ENCODE results near the gene BTLA. TPM values are rescaled to one million over a fixed set of nuclear protein-coding genes. Genes with fewer than 3 reads are reported as not detected.

Gene BTLA
- total and polyA plus RNA-seq, 7 donors, result 11.0 TPM; not detected in 6

GRCh38 chr3:112484352-112484751 lies 14.9 kb downstream of the BTLA start:
- WGBS, 2 donors, result 93 to 96% methylated on average over 4 of the region's 4 CpGs
- intact Hi-C loops (cut with DNase I), result no loop called here
- Histone ChIP-seq H3K27me3 (no peaks in the 10 kb centered on the region), H3K36me3 (no peaks in the 10 kb centered on the region), H3K9me3 (no peaks in the 10 kb centered on the region), H3K4me1 (no peaks in the 10 kb centered on the region), H3K27ac (no peak overlapping the region), H3K4me3 (no peak overlapping the region)
- DNase-seq, result no peak
- TF ChIP-seq POLR2AphosphoS5 (IDR thresholded peaks at IDR 0.05) (no peak), POLR2A (IDR thresholded peaks at IDR 0.05) (no peak), EP300 (IDR thresholded peaks at IDR 0.05) (no peak)
- TF ChIP-seq, protein P1, sequence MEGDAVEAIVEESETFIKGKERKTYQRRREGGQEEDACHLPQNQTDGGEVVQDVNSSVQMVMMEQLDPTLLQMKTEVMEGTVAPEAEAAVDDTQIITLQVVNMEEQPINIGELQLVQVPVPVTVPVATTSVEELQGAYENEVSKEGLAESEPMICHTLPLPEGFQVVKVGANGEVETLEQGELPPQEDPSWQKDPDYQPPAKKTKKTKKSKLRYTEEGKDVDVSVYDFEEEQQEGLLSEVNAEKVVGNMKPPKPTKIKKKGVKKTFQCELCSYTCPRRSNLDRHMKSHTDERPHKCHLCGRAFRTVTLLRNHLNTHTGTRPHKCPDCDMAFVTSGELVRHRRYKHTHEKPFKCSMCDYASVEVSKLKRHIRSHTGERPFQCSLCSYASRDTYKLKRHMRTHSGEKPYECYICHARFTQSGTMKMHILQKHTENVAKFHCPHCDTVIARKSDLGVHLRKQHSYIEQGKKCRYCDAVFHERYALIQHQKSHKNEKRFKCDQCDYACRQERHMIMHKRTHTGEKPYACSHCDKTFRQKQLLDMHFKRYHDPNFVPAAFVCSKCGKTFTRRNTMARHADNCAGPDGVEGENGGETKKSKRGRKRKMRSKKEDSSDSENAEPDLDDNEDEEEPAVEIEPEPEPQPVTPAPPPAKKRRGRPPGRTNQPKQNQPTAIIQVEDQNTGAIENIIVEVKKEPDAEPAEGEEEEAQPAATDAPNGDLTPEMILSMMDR (IDR thresholded peaks at IDR 0.05), result no peak

DNA sequence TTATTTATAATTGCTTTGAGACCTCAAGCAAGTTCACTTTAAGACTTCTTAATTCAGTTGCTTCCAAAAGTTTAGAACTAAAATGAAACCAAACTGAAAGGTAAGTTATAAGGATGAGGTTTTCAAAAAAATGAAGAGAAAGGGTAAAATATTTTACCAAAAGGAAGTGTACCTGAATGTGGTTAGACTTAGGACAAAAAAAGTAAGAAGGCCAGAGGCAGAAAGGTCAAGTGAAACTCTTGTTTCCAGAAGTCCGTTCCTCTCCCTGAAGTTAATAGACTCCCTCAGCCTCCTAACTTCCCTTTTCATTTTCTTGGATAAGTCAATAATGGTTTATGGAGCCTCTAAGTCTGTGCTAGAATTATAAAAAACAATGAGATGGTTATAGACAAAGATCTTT lies 16.6 kb downstream of the BTLA start:
- Histone ChIP-seq H3K4me1 (no peaks in the 10 kb centered on the region), H3K4me3 (no peak overlapping the region), H3K27me3 (no peaks in the 10 kb centered on the region), H3K27ac (no peak overlapping the region), H3K36me3 (no peaks in the 10 kb centered on the region), H3K9me3 (no peaks in the 10 kb centered on the region)
- TF ChIP-seq, protein P1 (IDR thresholded peaks at IDR 0.05), result no peak
- no peak for TF ChIP-seq POLR2AphosphoS5 (IDR thresholded peaks at IDR 0.05)
- TF ChIP-seq EP300 (IDR thresholded peaks at IDR 0.05), result no peak
- TF ChIP-seq POLR2A (IDR thresholded peaks at IDR 0.05), result no peak
- intact Hi-C loops (cut with DNase I), result no loop called here
- WGBS, 2 donors, result 46 to 73% methylated on average over 1 of the region's 1 CpG
- DNase-seq, result no peak

DNA sequence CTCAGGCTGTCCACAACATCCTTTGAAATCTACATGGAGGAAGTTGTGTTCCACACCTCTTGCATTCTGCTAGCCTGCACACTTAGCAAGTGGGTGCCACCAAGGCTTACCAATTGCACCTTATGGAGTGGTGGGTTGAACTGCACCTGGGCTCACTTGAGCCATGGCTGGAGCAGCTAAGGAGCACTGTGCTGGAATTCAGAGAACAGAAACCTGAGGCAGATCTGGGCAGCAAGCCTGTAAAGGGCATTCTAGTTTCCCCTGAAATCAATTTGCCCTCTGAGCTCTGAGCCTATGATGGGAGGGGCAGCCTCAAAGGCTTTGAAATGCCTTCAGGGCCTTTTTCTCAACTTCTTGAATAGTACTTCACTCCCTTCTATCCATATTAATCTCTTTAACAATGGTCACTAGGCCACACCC lies 18.0 kb downstream of the BTLA start:
- TF ChIP-seq POLR2A (IDR thresholded peaks at IDR 0.05), result no peak
- no peak for TF ChIP-seq EP300 (IDR thresholded peaks at IDR 0.05)
- TF ChIP-seq, protein P1 (IDR thresholded peaks at IDR 0.05), result no peak
- no peak for TF ChIP-seq POLR2AphosphoS5 (IDR thresholded peaks at IDR 0.05)
- H3K27ac ChIP-seq, result no peak overlapping the region
- intact Hi-C loops (cut with DNase I), result no loop called here
- H3K9me3 ChIP-seq, result no peaks in the 10 kb centered on the region
- no peaks in the 10 kb centered on the region for H3K4me1 ChIP-seq
- no peak for DNase-seq
- H3K27me3 ChIP-seq, result no peaks in the 10 kb centered on the region
- no peaks in the 10 kb centered on the region for H3K36me3 ChIP-seq
- no peak overlapping the region for H3K4me3 ChIP-seq

DNA sequence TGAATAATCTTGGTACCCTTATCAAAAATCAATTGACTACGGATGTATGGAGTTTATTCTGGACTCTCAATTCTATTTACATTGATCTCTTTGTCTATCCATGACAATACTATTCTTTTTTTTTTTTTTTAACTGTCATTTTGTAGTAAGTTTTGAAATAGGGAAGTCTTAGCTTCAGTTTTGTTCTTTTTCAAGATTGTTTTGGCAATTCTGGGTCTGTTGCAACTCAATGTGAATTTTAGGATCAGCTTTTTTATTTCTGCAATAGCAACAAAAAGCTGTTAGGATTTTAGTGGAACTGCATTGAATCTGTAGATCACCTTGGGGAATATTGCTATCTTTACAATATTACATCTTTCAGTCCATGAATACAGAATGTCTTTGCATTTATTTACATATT lies 21.4 kb downstream of the BTLA start:
- H3K4me1 ChIP-seq, result no peaks in the 10 kb centered on the region
- TF ChIP-seq EP300 (IDR thresholded peaks at IDR 0.05) (no peak), POLR2A (IDR thresholded peaks at IDR 0.05) (no peak), POLR2AphosphoS5 (IDR thresholded peaks at IDR 0.05) (no peak)
- TF ChIP-seq, protein P1 (IDR thresholded peaks at IDR 0.05), result no peak
- no peak overlapping the region for H3K4me3 ChIP-seq
- intact Hi-C loops (cut with DNase I), result no loop called here
- no peak for DNase-seq
- no peaks in the 10 kb centered on the region for H3K27me3 ChIP-seq
- H3K27ac ChIP-seq, result no peak overlapping the region
- 88 to 93% methylated on average over 1 of the region's 1 CpG for WGBS, 2 donors
- H3K9me3 ChIP-seq, result no peaks in the 10 kb centered on the region
- H3K36me3 ChIP-seq, result no peaks in the 10 kb centered on the region

GRCh38 chr3:112476346-112476745 lies 22.9 kb downstream of the BTLA start:
- H3K36me3 ChIP-seq, result no peaks in the 10 kb centered on the region
- H3K4me1 ChIP-seq, result no peaks in the 10 kb centered on the region
- H3K9me3 ChIP-seq, result no peaks in the 10 kb centered on the region
- 86 to 93% methylated on average over 1 of the region's 1 CpG for WGBS, 2 donors
- TF ChIP-seq, protein P1 (IDR thresholded peaks at IDR 0.05), result no peak
- TF ChIP-seq POLR2AphosphoS5 (IDR thresholded peaks at IDR 0.05) (no peak), EP300 (IDR thresholded peaks at IDR 0.05) (no peak), POLR2A (IDR thresholded peaks at IDR 0.05) (no peak)
- no peaks in the 10 kb centered on the region for H3K27me3 ChIP-seq
- intact Hi-C loops (cut with DNase I), result no loop called here
- no peak for DNase-seq
- no peak overlapping the region for H3K27ac ChIP-seq
- no peak overlapping the region for H3K4me3 ChIP-seq
